HG03439 (cell line): ENCODE measurements around the gene CCNL2.

Experiments used
- ATAC-seq: cut with Tn5 transposase; IDR thresholded peaks from one replicate; pipeline ENCODE4 v1.9.1; 2021; ENCODE audit warnings: mild to moderate bottlenecking, moderate library complexity; ENCODE audit not compliant: unreplicated experiment

Gene CCNL2

DNA sequence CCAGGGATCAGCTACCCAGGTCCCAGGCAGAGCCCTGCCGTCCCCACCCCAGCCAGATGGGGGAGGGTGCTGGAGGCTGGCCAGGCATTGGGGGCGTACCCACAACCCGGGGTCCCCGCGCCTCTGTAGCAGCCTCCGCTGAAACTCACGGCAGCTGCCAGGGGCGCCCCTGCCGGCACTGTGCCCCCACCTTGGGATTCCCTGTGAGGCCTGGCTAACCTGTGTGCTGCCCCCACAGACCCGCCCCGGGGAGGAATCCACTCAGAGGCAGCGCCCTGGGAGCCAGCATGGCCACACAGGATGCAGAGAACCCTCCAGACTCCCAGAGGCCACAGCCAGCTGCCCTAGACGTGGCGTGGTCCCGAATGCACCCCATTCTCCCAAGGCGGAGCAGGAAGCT, 53.8 kb downstream of the CCNL2 start:
- ATAC-seq = no peak

DNA sequence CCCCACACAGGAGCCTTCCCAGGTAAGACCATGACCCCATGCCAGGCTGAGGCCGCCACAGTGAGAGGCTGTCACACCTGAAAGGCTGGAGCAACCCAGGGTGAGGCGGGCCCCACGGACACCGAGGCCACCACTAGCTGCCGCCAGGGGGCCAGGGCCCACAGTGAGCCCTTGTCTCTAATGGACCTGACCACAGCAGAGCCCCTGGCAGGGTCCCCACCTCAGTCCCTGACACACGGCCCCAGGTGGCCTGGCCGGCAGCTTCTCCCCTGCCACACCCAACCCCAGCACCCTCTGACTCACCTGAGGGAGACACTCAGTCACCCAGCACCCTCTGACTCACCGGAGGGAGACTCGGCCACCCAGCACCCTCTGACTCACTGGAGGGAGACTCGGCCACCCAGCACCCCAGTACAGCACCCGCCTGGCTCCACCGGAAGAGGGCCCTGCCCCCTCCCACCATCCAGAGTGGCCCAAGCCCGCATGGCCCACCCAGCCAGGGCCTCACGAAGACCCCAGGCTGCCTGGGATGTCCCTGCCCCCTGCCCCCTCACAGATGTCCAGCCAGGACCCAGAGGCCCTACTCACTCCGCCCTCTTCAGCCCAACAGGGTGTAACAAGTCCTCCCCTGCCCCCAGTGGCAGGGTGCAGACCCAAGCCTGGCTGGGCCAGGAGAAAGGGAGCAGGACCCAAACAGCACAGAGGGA, 54.3 kb downstream of the CCNL2 start:
- no peak for ATAC-seq

DNA sequence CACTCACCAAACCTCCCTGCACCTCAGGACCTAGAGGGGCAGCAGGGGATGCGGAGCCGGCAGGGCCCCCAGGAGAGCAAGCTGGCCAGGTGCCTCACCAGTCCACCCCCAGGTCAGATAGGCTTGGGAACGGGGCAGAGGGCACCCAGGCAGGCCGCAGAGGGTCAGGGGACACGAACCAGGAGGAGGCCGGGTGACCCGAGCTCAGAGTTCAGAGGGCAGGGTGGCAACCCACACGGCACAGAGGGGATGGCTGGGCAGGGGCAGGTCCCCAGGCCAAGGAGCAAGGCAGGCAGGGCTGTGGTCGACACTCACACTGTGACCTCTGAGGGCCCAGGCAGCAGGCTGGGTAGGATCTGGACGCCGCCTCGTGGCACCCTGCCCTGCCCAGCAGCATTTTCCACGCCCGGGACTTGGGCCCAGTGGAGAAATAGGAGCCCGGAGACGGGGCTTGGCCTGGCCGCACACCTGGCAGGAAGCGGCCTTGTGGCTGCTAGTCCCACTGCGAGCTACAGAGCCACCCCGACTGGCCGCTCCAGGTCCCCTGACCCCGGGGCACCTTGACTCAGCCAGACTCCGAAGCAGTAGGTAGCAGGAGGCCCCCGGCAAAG, 55.2 kb downstream of the CCNL2 start:
- no peak for ATAC-seq

DNA sequence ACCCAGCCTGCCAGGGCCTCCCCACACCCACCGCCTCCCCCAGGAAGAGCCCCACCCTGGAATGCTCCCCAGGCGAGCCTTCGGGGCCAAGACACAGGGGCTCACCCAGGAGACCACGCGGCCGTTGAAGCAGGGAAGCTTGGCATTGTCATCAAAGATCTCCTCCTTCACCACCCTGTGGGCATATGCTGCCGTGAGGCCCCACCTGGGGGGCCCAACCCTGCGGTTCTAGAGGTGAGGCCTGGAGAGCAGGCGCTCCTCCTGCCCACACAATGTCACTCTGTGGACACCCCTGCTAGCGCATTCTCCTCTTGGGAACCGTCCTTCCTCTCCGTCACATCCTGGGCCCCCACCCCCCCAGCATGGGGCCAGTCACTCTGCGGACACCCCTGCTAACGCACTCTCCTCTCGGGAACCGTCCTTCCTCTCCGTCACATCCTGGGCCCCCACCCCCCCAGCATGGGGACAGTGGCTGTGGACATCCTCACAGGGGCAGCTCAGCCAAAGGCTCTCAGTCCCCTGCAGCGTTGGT, 56.5 kb downstream of the CCNL2 start:
- ATAC-seq = no peak

DNA sequence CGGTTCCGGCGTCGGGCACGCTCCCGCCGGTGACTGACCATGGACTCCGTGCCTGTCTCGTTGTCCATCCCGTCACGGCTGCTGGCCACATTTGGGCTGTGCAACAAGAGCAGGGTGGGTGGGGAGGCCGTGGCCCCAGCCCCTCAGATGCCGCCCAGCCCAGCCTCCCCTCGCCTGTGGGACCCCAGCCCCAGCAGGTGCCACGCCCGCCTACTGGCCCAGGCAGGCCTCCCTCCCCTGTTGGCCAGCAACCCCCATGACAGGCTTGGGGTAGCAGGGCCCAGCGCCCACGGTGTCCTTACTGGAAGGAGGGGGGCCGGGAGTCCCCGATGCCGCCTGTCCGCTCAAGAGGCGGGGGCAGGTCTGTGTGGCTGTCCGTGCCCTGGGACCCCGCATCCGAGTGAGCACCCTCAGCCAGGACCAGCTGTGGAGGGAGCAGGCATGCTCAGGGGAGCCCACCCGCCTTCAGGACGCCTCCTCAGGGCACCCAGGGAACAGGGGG, 57.0 kb downstream of the CCNL2 start:
- ATAC-seq = no peak

DNA sequence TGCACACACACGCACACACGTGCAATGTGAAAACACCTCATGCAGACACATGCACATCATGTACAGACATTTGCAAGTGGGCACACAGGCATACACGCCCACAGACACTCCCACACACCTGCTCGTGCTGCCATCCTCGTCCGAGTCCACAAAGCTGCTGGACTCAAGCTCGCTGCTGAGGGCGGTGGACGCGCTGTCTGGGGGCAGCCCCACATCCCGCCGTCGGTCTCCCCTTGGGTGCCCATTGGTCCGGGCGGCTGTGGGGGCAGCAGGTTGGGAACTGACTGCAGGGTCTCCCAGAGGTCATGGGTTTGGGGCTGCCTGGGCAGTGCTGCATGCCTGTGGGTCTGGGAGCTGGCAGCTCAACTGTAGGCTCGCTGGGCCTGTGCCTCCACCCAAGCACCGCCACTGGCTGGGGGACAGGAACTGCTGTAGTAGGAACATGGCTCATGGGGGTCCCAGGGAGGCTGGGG, 57.5 kb downstream of the CCNL2 start:
- no peak for ATAC-seq

DNA sequence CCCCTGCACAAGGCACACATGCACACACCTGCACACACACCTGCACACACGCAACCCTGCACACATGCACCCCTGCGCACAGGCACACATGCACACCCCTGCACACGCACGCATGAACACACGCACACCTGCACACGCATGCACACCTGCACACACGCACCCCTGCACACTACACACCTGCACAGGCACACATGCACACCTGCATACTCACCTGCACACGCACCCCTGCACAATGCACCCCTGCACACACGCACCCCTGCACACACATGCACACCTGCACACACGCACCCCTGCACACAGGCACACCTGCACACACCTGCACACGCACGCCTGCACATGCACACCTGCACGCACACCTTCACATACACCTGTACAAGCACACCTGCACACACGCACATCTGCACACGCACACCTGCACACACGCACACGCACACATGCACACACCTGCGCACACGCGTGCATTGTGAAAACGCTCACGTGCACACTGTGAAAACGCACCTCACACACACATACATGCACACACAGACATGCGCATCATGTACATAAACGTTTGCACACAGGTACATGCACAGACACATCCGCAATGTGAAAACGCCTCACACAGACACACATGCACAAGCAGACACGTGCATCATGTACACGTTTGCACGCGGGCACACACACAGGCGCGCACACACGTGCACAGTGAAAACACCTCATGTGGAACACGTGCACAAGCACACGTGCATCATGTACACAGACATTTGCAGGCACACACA, 58.2 kb downstream of the CCNL2 start:
- no peak for ATAC-seq

DNA sequence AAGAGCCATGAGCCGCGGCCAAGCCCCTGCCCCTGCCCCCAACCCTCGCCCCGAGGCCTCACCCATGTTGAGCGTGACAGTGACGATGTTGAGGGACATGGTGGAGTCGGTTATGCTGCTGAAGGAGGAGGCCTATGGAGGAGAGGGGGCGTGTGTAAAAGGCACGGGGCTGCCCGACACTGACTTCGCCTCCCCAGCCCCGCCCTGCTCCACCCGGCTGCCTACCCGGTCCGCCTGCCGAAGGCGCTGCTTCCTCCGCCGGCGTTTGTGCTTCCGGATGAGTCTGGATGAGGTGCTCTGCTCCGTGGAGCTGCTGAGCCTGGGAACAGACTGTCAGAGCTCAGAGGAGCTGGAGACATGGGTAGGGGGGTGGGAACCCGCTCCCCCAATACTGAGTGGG, 59.0 kb downstream of the CCNL2 start:
- no peak for ATAC-seq

DNA sequence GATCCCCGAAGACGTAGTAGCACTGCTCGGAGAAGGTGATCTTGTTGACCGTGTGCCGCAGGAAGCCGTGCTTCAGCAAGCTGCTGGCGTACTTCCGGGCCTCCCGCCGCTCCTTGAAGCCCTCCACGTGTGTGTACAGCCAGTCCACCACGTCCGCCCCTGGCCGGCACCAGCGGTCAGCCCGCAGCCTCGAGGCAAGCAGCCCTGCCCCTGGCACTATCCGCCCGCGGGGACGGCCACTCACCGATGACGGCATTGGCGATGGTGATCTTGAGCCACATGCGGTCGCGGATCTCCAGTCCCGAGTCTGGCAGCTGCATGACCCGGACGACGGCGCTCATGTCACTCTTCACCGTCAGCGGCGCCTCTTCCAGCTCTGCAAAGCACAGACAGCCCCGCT, 60.9 kb downstream of the CCNL2 start:
- no peak for ATAC-seq

DNA sequence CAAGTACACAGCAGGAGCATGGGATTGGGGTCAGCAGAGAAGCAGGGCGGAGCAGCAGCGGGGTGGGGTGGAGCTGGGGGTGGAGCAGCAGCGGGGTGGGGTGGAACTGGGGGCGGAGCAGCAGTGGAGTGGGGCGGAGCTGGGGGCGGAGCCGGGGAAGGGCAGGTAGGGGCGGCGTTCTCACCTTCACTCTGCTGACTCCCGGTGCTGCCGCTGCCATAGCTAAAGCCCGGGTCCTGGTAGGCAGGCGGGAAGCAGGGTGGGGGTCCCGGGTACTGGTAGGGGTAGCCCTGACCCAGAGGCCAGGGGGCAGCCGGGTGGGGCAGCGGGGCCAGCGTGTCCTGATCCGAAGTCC, 61.4 kb downstream of the CCNL2 start:
- ATAC-seq = no peak

DNA sequence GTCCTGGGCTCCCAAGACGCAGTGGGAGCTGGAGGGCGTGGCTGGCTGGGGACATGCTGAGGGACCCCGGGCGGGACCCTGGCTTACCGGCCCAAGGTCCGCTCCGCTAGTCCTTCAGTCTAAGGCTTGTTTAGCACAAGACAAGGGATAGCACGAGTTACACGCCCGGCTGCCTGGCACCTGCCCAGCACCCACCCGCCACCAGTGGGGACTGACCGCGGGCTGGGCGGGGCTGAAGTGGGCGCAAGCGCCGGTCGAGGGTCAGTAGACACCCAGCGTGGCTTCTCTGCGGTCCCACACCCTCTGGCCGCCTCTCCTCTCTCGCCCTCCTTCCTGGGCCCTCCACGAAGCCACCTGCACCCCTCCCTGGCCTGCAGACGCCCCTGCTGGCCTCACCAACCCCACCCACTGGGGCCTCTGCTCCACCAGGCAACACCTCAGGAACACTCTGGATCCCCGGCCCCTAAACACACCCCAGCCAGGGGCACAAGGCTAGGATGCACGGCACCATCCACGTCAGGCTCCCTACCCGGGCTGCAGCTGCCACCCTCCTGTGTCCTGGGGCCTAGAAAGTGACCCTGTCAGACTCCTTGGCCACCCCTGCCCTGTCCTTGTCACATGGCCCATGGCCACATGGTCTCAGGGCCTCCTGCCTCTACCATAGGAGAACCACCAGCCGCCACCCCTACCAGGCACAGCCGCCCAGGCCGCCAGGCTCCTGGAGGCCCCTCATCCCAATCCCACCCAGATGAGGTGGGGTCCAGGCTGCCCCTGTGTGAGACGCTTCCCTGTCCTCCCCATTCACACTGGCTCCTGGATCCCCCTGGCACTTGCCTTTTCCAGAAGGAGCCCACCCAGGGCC, 62.0 kb downstream of the CCNL2 start:
- no peak for ATAC-seq

DNA sequence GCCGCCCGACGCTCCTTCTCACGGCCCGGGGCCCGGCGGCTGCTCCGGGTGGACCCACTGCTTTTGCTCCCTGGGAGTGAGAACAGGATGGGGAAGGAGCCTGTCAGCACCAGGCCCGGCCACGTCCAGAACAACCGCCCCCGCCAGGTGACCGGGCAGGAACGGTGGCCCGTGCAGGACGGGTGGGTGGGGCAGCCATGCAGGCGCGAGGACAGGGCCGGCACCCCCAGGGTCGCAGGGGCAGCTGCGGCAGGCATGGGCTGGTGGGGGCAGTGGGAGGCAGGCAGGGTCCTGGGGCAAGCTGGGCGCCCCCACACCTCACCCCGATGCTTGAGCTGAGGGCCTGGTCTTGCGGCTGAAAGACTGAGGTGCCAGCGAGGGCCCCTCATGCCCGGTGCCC, 62.7 kb downstream of the CCNL2 start:
- ATAC-seq = no peak

DNA sequence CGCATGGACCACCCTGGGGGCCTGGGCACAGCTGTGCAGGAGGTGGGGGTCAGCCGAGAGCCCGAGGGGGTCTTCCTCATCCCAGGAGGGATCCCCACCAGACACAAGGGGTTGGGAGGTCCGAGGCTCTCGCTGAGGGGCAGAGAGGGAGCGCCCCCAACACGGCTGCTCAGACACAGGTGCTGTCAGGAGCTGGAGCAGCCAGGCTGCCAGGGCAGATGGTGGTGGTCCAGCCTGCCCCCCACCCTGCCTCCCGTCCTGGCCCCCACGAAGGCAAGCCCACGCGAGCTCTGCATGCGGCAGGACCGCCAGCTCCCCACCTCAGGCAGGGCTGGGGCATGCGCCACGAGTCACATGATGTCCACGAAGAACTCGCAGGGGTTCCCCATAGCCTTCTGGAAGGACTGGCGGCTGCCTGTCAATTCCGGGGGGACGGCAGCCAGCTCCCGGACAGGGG, 63.3 kb downstream of the CCNL2 start:
- ATAC-seq = no peak
